SK-N-SH (cell line): ENCODE data around the gene GAL. TPM values are rescaled to one million over a fixed set of nuclear protein-coding genes. Genes with fewer than 3 reads are reported as not detected.
A peak's percentile ranks its signal among the peaks of the same experiment; 100 is the strongest.

Source experiments
- CTCF ChIA-PET: fragments of 300-600, 350-600 bp; formaldehyde crosslinking; extraction: SDS; loops from one replicate; lab custom pipeline; 2021; lab: Yijun Ruan, JAX
- POLR2A ChIA-PET: fragments of 350-600 bp; sonication (Branson Sonifier 250); formaldehyde crosslinking; extraction: SDS; loops from one replicate; lab custom pipeline; 2020; ENCODE audit warnings: antibody characterized with exemption, inconsistent platforms; lab: Yijun Ruan, JAX
- DNase-seq: peaks from one replicate; pipeline ENCODE4 v3.0.0; 2012
- H2AFZ ChIP-seq: fragments of 200-600 bp; sonication (generic); 2 replicates; pipeline ENCODE4 v1.8.1; 2016; ENCODE audit warnings: antibody characterized with exemption, mild to moderate bottlenecking, low read depth
- H3F3A ChIP-seq: fragments of 200-600 bp; sonication (generic); replicated peaks from 2 replicates; pipeline ENCODE3; 2016; ENCODE audit warnings: antibody characterized with exemption, mild to moderate bottlenecking; ENCODE audit not compliant: insufficient read depth
- H3K27ac ChIP-seq, 2 experiments: fragments of 200-500 bp in 1 of 2; fragments of 200-600 bp in 1 of 2; sonication (Bioruptor generic) in 1 of 2; sonication (generic), shearing (Covaris generic) in 1 of 2; 2 replicates each; pipeline versions ENCODE4 v1.5.1 to v1.6.1; 2014 to 2016; ENCODE audit warnings: low read depth in 2 of 2, inconsistent platforms in 1 of 2, low read length in 1 of 2, mild to moderate bottlenecking in 1 of 2, mixed read lengths in 1 of 2
- H3K27me3 ChIP-seq: fragments of 200-600 bp; sonication (generic), shearing (Covaris generic); 2 replicates; pipeline ENCODE4 v1.6.1; 2016; ENCODE audit warnings: mixed run types; ENCODE audit not compliant: insufficient read depth
- H3K36me3 ChIP-seq, 2 experiments: fragments of 200-500 bp in 1 of 2; fragments of 200-600 bp in 1 of 2; sonication (Bioruptor generic) in 1 of 2; sonication (generic) in 1 of 2; replicated peaks in 1 of 2; 2 replicates each; pipeline versions ENCODE3 to v1.5.1; 2014 to 2016; ENCODE audit warnings: low read length in 1 of 2, mild to moderate bottlenecking in 1 of 2; ENCODE audit not compliant: insufficient read depth in 2 of 2, control insufficient read depth in 1 of 2
- H3K4me1 ChIP-seq, 2 experiments: fragments of 200-500 bp in 1 of 2; fragments of 200-600 bp in 1 of 2; sonication (Bioruptor generic) in 1 of 2; sonication (generic), shearing (Covaris generic) in 1 of 2; 2 replicates each; pipeline versions ENCODE4 v1.5.1 to v1.6.1; 2014 to 2016; ENCODE audit warnings: low read depth in 1 of 2, low read length in 1 of 2, mixed run types in 1 of 2; ENCODE audit not compliant: insufficient read depth in 2 of 2, control insufficient read depth in 1 of 2
- H3K4me2 ChIP-seq: fragments of 200-600 bp; sonication (generic), shearing (Covaris generic); 2 replicates; pipeline ENCODE4 v1.6.1; 2017; ENCODE audit warnings: mixed run types
- H3K4me3 ChIP-seq, 2 experiments: fragments of 200-500 bp in 1 of 2; fragments of 200-600 bp in 1 of 2; sonication (Bioruptor generic) in 1 of 2; sonication (generic), shearing (Covaris generic) in 1 of 2; 2 replicates each; pipeline versions ENCODE4 v1.5.1 to v1.8.1; 2014 to 2016; ENCODE audit warnings: low read depth in 2 of 2, inconsistent platforms in 1 of 2, low read length in 1 of 2, mild to moderate bottlenecking in 1 of 2, mixed read lengths in 1 of 2, moderate library complexity in 1 of 2
- H3K79me2 ChIP-seq: fragments of 200-600 bp; sonication (generic); 2 replicates; pipeline ENCODE4 v1.8.1; 2017; ENCODE audit warnings: mild to moderate bottlenecking; ENCODE audit not compliant: insufficient read depth
- H3K9ac ChIP-seq: fragments of 200-600 bp; sonication (generic); 2 replicates; pipeline ENCODE4 v1.6.1; 2017; ENCODE audit warnings: mixed run types
- H3K9me2 ChIP-seq: fragments of 200-600 bp; sonication (generic); 2 replicates; pipeline ENCODE4 v1.6.1; 2017; ENCODE audit warnings: mixed run types
- H3K9me3 ChIP-seq: fragments of 200-600 bp; sonication (generic); 2 replicates; pipeline ENCODE4 v1.6.1; 2017; ENCODE audit warnings: mixed run types, mild to moderate bottlenecking, moderate library complexity
- H4K20me1 ChIP-seq: fragments of 200-600 bp; sonication (generic); 2 replicates; pipeline ENCODE4 v1.6.1; 2017; ENCODE audit warnings: mild to moderate bottlenecking, mixed run types; ENCODE audit not compliant: insufficient read depth
- CHD2 ChIP-seq: fragments of 150-350 bp; IDR thresholded peaks from 2 replicates; pipeline ENCODE4 v1.6.1; 2018; ENCODE audit warnings: low read length; ENCODE audit not compliant: partially characterized antibody
- EP300 ChIP-seq, 2 experiments: IDR thresholded peaks; 2 replicates each; pipeline versions ENCODE4 v1.4.0 to v1.6.1; 2012; ENCODE audit warnings: borderline replicate concordance in 1 of 2, low read depth in 1 of 2, low read length in 1 of 2
- FOSL2 ChIP-seq: IDR thresholded peaks from 2 replicates; pipeline ENCODE4 v1.4.0; 2012; ENCODE audit warnings: low read depth, mild to moderate bottlenecking, moderate library complexity, borderline replicate concordance
- FOXJ3 ChIP-seq: sonication (generic); formaldehyde crosslinking; IDR thresholded peaks from 2 replicates; pipeline ENCODE4 v1.5.1; 2020; ENCODE audit warnings: mild to moderate bottlenecking, missing genetic modification reagents
- GABPA ChIP-seq: IDR thresholded peaks from 2 replicates; pipeline ENCODE4 v1.4.0; 2012; ENCODE audit warnings: low read depth, mild to moderate bottlenecking
- GATA2 ChIP-seq: sonication (generic); formaldehyde crosslinking; IDR thresholded peaks from 2 replicates; pipeline ENCODE4 v1.5.0; 2020; ENCODE audit warnings: mild to moderate bottlenecking, missing genetic modification reagents
- IRF3 ChIP-seq: fragments of 150-350 bp; IDR thresholded peaks from 2 replicates; pipeline ENCODE4 v1.6.1; 2016; ENCODE audit warnings: mild to moderate bottlenecking, low read depth, low read length
- MAX ChIP-seq: IDR thresholded peaks from 2 replicates; pipeline ENCODE4 v1.4.0; 2012; ENCODE audit warnings: low read depth
- MXI1 ChIP-seq: IDR thresholded peaks from 2 replicates; pipeline ENCODE4 v1.6.1; 2012; ENCODE audit warnings: mild to moderate bottlenecking, low read depth, low read length, improper control_type of control experiment
- NFIC ChIP-seq: IDR thresholded peaks from 2 replicates; pipeline ENCODE4 v1.4.0; 2012; ENCODE audit warnings: borderline replicate concordance
- POLR2AphosphoS5 ChIP-seq: IDR thresholded peaks from 2 replicates; pipeline ENCODE4 v1.6.1; 2012; ENCODE audit warnings: low read depth, low read length
- RAD21 ChIP-seq: IDR thresholded peaks from 2 replicates; pipeline ENCODE4 v1.6.1; 2012; ENCODE audit warnings: mild to moderate bottlenecking, low read length
- RCOR1 ChIP-seq: fragments of 150-350 bp; IDR thresholded peaks from 2 replicates; pipeline ENCODE4 v1.6.1; 2017; ENCODE audit warnings: antibody characterized with exemption, low read length
- RFX5 ChIP-seq: IDR thresholded peaks from 2 replicates; pipeline ENCODE4 v1.6.1; 2012; ENCODE audit warnings: mild to moderate bottlenecking, improper control_type of control experiment, low read length
- SIN3A ChIP-seq: IDR thresholded peaks from 2 replicates; pipeline ENCODE4 v1.6.1; 2012; ENCODE audit warnings: low read depth, mild to moderate bottlenecking, low read length, moderate library complexity, borderline replicate concordance
- SMC3 ChIP-seq: IDR thresholded peaks from 2 replicates; pipeline ENCODE4 v1.6.1; 2012; ENCODE audit warnings: low read depth, low read length, improper control_type of control experiment
- TCF12 ChIP-seq: IDR thresholded peaks from 2 replicates; pipeline ENCODE4 v1.4.0; 2012
- TEAD4 ChIP-seq: IDR thresholded peaks from 2 replicates; pipeline ENCODE4 v1.4.0; 2012; ENCODE audit warnings: mild to moderate bottlenecking, borderline replicate concordance; ENCODE audit not compliant: insufficient read depth
- WGBS: methylation state at CpG from one replicate; pipeline ENCODE4 v1.1.6; 2017; ENCODE audit warnings: low lambda C conversion rate; 5-methylcytosine and 5-hydroxymethylcytosine counted together
- polyA plus RNA-seq, 3 experiments: library from polyadenylated mRNA; depleted of rRNA; stranded (reverse); fragments of >200 nt; gene quantifications; 2 replicates each; pipeline ENCODE4 v1.2.3, GENCODE V29; 2012
- TF ChIP-seq, protein P1 (sequence below): IDR thresholded peaks from 2 replicates; pipeline ENCODE4; 2012

Gene GAL
- polyA plus RNA-seq, 1 of the 3 experiments (the other 2 are of a cell fraction) = 1.8 TPM

- no peaks in the 10 kb centered on the region for H4K20me1 ChIP-seq
- DNase-seq = peak; percentile 94
- ChIA-PET POLR2A (interaction anchor here (0.7 to 1.2 kb wide), 2 partner anchors 16 to 93 kb away, joined by 4 read pairs; no protein-coding TSS in a partner anchor), CTCF (interaction anchor here (1.0 to 1.9 kb wide), 3 partner anchors 16 to 93 kb away, joined by 3 to 5 read pairs (median 3); no protein-coding TSS in a partner anchor)
- H3K27ac ChIP-seq = peak overlapping the region in 1 of 2 experiments; percentile 99; a peak in 2 of 4 replicates
- H3K9me3 ChIP-seq = no peaks in the 10 kb centered on the region
- TF ChIP-seq GABPA (no peak), FOSL2 (no peak), MXI1 (peak; percentile 39; the same call in 1 of the 2 replicates), RFX5 (0 out of 2 replicates have a peak, but pooled peaks have one; percentile 7), TCF12 (peak; percentile 87), SMC3 (peak; percentile 12; the same call in 1 of the 2 replicates), FOXJ3 (CRISPR knock-in tag) (peak; percentile 98), RCOR1 (peak; percentile 99), IRF3 (no peak; the same call in 1 of the 2 replicates), MAX (no peak), GATA2 (peak; percentile 93), TEAD4 (peak; percentile 78; the same call in 1 of the 2 replicates), POLR2AphosphoS5 (peak; percentile 87; the same call in 1 of the 2 replicates), SIN3A (0 out of 2 replicates have a peak, but pooled peaks have one; percentile 24), RAD21 (peak; percentile 44), CHD2 (peak; percentile 74), EP300 (IDR thresholded peaks at IDR 0.05; ENCODE audit: borderline replicate concordance in 1 of 2, low read depth in 1 of 2, low read length in 1 of 2) (peak in 1 of 2 experiments; percentile 99; a peak in 2 of 4 replicates), NFIC (no peak; the same call in 1 of the 2 replicates)
- TF ChIP-seq, protein P1, sequence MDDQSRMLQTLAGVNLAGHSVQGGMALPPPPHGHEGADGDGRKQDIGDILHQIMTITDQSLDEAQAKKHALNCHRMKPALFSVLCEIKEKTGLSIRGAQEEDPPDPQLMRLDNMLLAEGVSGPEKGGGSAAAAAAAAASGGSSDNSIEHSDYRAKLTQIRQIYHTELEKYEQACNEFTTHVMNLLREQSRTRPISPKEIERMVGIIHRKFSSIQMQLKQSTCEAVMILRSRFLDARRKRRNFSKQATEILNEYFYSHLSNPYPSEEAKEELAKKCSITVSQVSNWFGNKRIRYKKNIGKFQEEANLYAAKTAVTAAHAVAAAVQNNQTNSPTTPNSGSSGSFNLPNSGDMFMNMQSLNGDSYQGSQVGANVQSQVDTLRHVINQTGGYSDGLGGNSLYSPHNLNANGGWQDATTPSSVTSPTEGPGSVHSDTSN = peak; percentile 44
- no peaks in the 10 kb centered on the region for H3K79me2 ChIP-seq
- no peak overlapping the region for H2AFZ ChIP-seq
- peaks cover 10 to 74% of the 10 kb centered on the region in 2 experiments; a peak in 3 of 4 replicates for H3K4me1 ChIP-seq
- peaks cover 9% of the 10 kb centered on the region; the same call in 1 of the 2 replicates for H3K27me3 ChIP-seq
- WGBS = 9% methylated on average over 9 of the region's 18 CpGs
- no peak overlapping the region for H3K4me2 ChIP-seq
- no peak overlapping the region for H3K9ac ChIP-seq
- H3K9me2 ChIP-seq = no peaks in the 10 kb centered on the region
- no peaks in the 10 kb centered on the region for H3K36me3 ChIP-seq
- peaks cover 9% of the 10 kb centered on the region for H3F3A ChIP-seq
- H3K4me3 ChIP-seq = no peak overlapping the region; a peak in 1 of 4 replicates
Measured at GRCh38 chr11:68661697-68662603, 22.4 kb upstream of the GAL start.
